ENCODE measurements around the gene SP6.

- TF ChIP-seq CTCF (IDR thresholded peaks at IDR 0.05; ENCODE audit: borderline replicate concordance, extremely low read depth, low read length, poor library complexity, severe bottlenecking) (no peak), EZH2 (IDR thresholded peaks at IDR 0.05; ENCODE audit: borderline replicate concordance, low read depth, low read length, severe bottlenecking) (no peak)
Observed at GRCh38 chr17:47884905-47885730, 34.2 kb upstream of the SP6 start.
